Stimulated activated CD4-positive, alpha-beta T cell treated with anti-CD3 and anti-CD28 coated beads, Interleukin-1b, Interleukin-23, amount 100 ng/mL, for 24 hours (primary cell): Measurements from ENCODE around the gene ZBTB42.
A peak's percentile ranks its signal among the peaks of the same experiment; 100 is the strongest.

ENCODE experiments used
- DNase-seq, 4 experiments: peaks; one replicate each; pipeline ENCODE4 v3.0.0-alpha.2; 2020; ENCODE audit warnings: low read depth in 4 of 4, low spot score in 1 of 4

Gene ZBTB42

GRCh38 chr14:104800771-104801519 is at the start of gene ZBTB42:
Gene ZBTB42, plus strand, starts transcription at chr14:104801101. Its CDS starts 97 bp downstream, at chr14:104801198.
- peak in 2 of 4 experiments; percentile 41 to 65 for DNase-seq

- no peak for DNase-seq
Observed at GRCh38 chr14:104751539-104752422, 49.1 kb upstream of the ZBTB42 start.

- no peak for DNase-seq
Observed at GRCh38 chr14:104752423-104752734, 48.5 kb upstream of the ZBTB42 start.

GRCh38 chr14:104752735-104753527 is 48.0 kb upstream of the ZBTB42 start, which contains the start of gene SIVA1:
Gene SIVA1, plus strand, starts transcription at chr14:104753147. Its CDS starts 55 bp downstream, at chr14:104753202.
- DNase-seq = peak; percentile 97 to 100 (median 99)

GRCh38 chr14:104753528-104754212 is 47.2 kb upstream of the ZBTB42 start:
- DNase-seq = no peak

GRCh38 chr14:104754213-104754851 is 46.6 kb upstream of the ZBTB42 start:
- no peak for DNase-seq

- DNase-seq = no peak
Observed at GRCh38 chr14:104755621-104756020, 45.3 kb upstream of the ZBTB42 start.

GRCh38 chr14:104756477-104757237 is 44.2 kb upstream of the ZBTB42 start:
- no peak for DNase-seq

GRCh38 chr14:104757238-104757585 is 43.7 kb upstream of the ZBTB42 start:
- DNase-seq = no peak

GRCh38 chr14:104757681-104758392 is 43.1 kb upstream of the ZBTB42 start:
- DNase-seq = no peak

GRCh38 chr14:104758981-104759969 is 41.6 kb upstream of the ZBTB42 start:
- no peak for DNase-seq

- DNase-seq = no peak
Observed at GRCh38 chr14:104765517-104765916, 35.4 kb upstream of the ZBTB42 start.

GRCh38 chr14:104766256-104766862 is 34.5 kb upstream of the ZBTB42 start:
- no peak for DNase-seq

- no peak for DNase-seq
Observed at GRCh38 chr14:104766863-104767633, 33.9 kb upstream of the ZBTB42 start.

GRCh38 chr14:104767634-104767918 is 33.3 kb upstream of the ZBTB42 start:
- no peak for DNase-seq

GRCh38 chr14:104768437-104769323 is 32.2 kb upstream of the ZBTB42 start:
- peak; percentile 80 to 97 (median 86) for DNase-seq
